GM19193 (cell line): Measurements from ENCODE around the gene MORN5.

Experiments used
- POLR2A ChIP-seq: IDR thresholded peaks from 4 replicates; pipeline ENCODE4 v1.6.1; 2011; ENCODE audit not compliant: insufficient read depth, insufficient read length; ENCODE audit errors: extremely low read depth

The MORN5 gene

GRCh38 chr9:122131401-122132001 lies 28.2 kb upstream of the MORN5 start:
- no peak for TF ChIP-seq POLR2A

- no peak for TF ChIP-seq POLR2A
Measured at GRCh38 chr9:122132539-122132938, 27.2 kb upstream of the MORN5 start.

DNA sequence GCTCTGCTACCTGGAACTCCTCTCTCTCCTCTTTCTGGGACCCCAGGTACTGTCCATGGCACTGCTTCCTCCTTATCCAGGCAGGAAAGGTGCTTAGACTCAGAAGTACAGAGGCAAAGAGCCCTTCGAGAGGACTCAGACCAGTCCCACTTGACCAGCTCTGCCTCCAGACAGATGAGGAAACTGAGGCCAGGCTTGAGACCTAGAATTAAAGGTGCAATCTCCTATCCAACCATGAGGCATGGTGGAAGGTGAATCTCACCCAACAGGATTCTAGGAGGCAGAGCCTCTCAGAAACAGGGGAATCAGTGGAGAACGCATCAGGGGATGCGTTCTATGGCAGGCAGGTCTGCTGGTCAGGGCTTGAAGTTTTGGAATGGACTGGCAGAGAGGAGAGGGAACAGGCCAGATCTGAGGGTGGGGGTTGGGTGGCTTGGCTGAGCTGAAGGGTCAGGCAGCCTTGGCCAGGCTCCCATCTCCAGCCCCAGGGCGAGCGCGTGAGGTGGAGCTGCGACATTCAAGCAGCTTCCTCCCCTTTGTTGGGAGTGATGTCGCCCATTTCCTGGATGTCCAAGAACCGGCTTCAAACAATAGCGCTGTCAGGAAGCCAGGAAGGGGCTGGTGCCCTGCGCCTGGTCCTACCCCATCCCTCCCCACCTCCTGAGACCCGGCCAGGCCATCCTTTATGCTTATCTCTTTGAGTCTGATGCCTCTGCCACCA lies 26.3 kb upstream of the MORN5 start:
- no peak for TF ChIP-seq POLR2A

GRCh38 chr9:122133984-122134535 lies 25.6 kb upstream of the MORN5 start:
- TF ChIP-seq POLR2A: no peak

GRCh38 chr9:122134822-122135528 lies 24.7 kb upstream of the MORN5 start:
- no peak for TF ChIP-seq POLR2A

DNA sequence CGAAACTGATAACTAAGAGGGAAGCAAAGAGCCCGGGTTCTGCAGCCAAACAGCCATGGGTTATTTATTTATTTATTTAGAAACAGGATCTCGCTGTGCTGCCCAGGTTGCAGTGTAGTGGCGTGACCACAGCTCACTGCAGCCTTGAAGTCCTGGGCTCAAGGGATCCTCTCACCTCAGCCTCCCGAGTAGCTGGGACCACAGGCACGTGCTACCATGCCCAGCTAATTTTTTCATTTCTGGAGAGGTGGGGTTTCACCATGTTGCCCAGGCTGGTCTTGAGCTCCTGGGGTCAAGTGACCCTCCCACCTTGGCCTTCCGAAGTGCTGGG lies 24.2 kb upstream of the MORN5 start:
- no peak for TF ChIP-seq POLR2A

DNA sequence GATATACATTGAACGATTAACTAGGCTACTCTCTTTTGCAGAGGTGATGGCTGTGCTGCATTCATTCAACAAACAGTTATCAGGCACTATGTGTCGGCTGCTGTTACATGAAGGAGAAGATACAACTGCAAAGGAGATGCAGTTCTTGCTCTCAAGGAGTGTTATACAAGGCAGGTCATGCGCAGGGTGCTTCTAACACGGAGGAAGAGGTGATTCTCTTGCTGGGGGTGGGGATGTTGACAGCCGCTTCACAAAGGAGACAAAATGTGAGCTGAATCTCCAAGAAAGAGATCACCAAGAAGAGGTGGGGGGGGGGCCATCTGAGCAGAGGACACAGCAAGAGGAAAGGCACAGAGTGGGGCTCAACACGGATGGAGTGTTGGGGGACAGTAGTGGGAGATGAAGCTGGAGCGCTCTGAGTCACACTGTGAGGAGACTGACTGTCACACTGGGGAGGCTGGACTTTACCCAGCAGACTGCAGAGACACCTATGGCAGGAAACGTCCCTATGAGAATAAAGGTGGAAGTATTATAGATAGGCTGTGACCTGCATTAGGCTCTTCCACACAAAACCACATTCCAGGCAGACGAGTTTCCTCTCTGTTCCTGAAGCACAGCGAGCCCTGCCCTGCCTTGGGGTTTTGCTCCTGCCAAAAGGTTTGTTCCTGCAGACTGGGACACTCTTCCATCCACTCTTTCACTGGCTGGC lies 21.0 kb upstream of the MORN5 start:
- no peak for TF ChIP-seq POLR2A

DNA sequence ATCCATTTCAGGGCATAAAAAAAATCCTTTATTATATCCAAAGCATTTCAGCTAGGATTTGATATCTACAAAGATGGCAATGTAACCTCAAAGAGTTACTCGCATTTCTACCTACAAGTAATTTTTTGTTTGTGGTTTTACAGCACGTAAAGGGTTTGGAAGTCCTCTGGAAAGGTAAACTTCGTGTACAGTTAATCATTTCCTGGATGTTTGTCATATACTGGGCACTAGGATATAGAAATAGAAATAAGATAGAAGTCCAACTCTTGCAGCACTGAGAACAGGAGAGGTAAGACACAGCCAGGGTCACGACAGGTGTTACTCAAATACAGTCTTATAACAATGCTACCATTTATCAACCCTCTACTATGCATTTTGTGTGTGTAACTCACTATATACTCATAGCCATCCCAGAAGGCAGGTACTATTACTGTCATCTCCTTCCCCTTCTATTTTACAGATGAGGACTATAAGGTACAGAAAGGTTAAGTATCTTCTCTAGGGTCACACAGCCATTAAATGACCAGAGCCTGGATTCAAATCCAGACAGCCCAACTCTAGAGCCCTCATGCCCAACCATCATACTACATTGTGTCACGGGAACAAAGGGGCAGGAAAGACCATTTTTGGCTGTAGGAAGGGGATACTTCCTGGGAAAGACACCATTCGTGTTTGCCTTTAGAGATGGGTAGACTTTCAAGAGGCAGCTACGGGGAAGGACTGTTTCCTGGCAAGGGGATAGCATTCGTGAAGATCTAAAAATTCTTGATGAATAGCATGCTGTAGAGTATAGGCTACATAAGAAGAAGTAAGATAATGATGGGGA lies 19.1 kb upstream of the MORN5 start:
- no peak for TF ChIP-seq POLR2A

- no peak for TF ChIP-seq POLR2A
Measured at GRCh38 chr9:122141671-122142070, 18.0 kb upstream of the MORN5 start.

DNA sequence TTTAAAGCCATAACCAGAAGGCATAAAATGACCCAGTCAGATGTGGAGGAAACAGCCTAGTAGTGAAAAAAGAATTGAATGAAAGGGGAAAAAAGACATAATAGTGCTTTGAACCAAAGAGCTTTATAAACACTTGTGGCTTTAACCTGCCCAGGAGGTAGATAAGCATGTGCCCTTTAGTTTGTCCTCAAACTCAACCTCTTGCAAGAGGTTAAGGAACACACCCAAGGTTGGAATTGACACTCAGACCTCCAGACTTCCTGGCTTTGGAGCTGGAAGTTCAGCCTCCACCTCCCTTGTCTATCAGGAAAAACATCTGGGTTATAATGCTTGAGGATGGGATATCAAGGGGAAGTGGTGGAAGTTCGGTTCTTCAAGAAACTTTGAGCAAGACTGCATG lies 16.4 kb upstream of the MORN5 start:
- TF ChIP-seq POLR2A: no peak

DNA sequence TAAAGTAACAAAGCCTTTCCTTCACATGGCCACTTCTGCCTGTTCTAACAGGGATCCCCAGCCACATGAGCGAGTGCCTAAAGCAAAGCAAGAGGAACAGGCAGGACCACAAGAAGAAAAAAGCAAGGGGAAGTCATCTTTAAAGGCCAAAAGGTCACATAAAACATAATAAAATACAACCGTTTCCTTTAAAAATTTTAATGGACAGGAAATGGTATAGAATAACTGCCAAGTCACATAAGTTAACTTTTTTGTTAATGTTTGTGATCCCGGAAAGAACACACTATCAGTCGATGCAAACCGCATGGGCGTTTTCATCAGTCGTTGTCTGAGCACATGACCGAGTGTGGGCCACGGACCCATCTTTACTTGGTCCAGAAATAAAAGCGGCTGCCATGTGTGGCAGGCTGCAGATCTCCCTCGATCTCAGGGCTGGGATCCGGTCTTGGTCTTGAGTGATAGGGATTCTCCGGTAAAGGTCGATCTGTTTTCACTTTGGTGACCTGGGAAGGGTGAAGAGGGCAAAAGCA lies 15.8 kb upstream of the MORN5 start:
- no peak for TF ChIP-seq POLR2A

DNA sequence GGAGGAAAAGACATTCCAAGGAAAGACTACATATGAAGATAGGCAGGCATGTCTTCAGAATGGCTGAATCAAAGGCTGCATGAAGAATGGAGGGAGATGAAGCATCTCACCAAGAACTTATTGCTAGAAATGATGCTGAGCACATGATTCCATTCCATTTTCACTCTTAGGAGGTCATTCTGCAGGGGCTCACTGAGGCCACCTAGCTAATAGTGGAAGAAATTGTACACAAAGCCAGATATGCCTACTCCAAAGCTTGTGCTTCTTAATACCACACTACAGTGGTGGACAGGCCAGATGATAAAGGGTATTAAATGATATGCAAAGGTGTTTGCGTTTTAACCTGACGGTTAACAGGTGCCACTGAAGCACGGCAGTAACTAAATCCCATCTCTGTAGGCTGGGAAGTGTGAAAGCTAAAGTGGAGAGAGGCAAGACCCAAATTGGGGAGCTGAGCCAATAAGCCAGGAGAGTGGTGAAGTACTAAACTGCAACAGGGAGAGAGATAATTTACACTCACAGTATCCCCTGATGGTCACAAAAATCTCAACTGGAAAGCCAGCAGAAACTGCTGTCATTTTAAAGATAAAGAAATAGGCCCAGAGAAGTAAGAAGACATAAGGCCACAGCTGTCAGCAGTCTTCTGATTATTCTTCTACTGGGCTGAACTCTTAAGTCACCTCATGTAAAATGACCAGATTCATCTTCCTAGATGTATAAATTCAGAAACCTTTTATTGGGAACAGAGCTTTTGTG lies 14.7 kb upstream of the MORN5 start:
- no peak for TF ChIP-seq POLR2A

DNA sequence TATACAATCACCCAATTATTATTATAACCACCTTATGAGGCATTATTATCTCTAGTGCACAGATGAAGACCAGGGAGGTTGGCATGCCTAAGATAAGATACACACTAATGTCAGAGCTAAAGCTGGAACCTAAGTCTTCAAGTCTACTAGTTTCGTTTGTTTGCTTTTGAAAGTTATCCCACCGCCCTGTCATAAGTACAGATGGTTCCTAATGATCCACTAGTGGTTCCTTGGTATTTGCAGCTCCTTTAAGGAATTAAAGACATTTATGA lies 14.2 kb upstream of the MORN5 start:
- no peak for TF ChIP-seq POLR2A
